DOHH2 (cell line): ENCODE results near the gene ME3.

Experiments
- H3F3A ChIP-seq: fragments of 200-600 bp; sonication (generic), shearing (Covaris generic); 2 replicates; pipeline ENCODE4 v1.6.0; 2016; ENCODE audit warnings: antibody characterized with exemption, mild to moderate bottlenecking; ENCODE audit not compliant: control insufficient read depth, insufficient read depth
- H3K27ac ChIP-seq: fragments of 200-600 bp; sonication (generic); 2 replicates; pipeline ENCODE4 v1.5.1; 2014; ENCODE audit warnings: low read depth, mild to moderate bottlenecking, low read length, moderate library complexity
- H3K27me3 ChIP-seq: fragments of 200-600 bp; sonication (generic); 2 replicates; pipeline ENCODE4 v1.6.1; 2014; ENCODE audit warnings: mild to moderate bottlenecking, low read length, mixed read lengths; ENCODE audit not compliant: control insufficient read depth
- H3K36me3 ChIP-seq: fragments of 200-600 bp; sonication (generic); 2 replicates; pipeline ENCODE4 v1.6.1; 2014; ENCODE audit warnings: mild to moderate bottlenecking, low read length, moderate library complexity, mixed read lengths; ENCODE audit not compliant: control insufficient read depth
- H3K4me1 ChIP-seq: fragments of 200-600 bp; sonication (generic); 2 replicates; pipeline ENCODE4 v1.6.1; 2014; ENCODE audit warnings: mild to moderate bottlenecking, low read length, mixed read lengths; ENCODE audit not compliant: control insufficient read depth
- H3K4me2 ChIP-seq: fragments of 200-600 bp; sonication (generic); 2 replicates; pipeline ENCODE4 v1.6.0; 2014; ENCODE audit warnings: mild to moderate bottlenecking, low read length, moderate library complexity
- H3K4me3 ChIP-seq: fragments of 200-600 bp; sonication (generic); 2 replicates; pipeline ENCODE4 v1.5.1; 2014; ENCODE audit warnings: mild to moderate bottlenecking, low read length, mixed read lengths
- H3K79me2 ChIP-seq: fragments of 200-600 bp; sonication (generic); 2 replicates; pipeline ENCODE4 v1.6.1; 2014; ENCODE audit warnings: mild to moderate bottlenecking, low read length, mixed read lengths; ENCODE audit not compliant: control insufficient read depth
- H3K9me2 ChIP-seq: fragments of 200-600 bp; sonication (generic); replicated peaks from 2 replicates; pipeline ENCODE4 v1.6.1; 2014; ENCODE audit warnings: mild to moderate bottlenecking, low read length, mixed read lengths; ENCODE audit not compliant: control insufficient read depth
- H3K9me3 ChIP-seq: fragments of 200-600 bp; sonication (generic); 2 replicates; pipeline ENCODE4 v1.6.1; 2014; ENCODE audit warnings: antibody characterized with exemption, low read length, mixed read lengths; ENCODE audit not compliant: control insufficient read depth, insufficient read depth
- H4K20me1 ChIP-seq: fragments of 200-600 bp; sonication (generic); 2 replicates; pipeline ENCODE4 v1.6.0; 2014; ENCODE audit warnings: low read depth, mild to moderate bottlenecking, antibody characterized with exemption, low read length, moderate library complexity; ENCODE audit not compliant: control insufficient read depth, insufficient read depth
- EZH2phosphoT487 ChIP-seq: fragments of 200-600 bp; sonication (generic); IDR thresholded peaks from 2 replicates; pipeline ENCODE4 v1.6.1; 2017; ENCODE audit warnings: borderline replicate concordance, mild to moderate bottlenecking, antibody characterized with exemption, low read length, moderate library complexity, mixed read lengths
- TF ChIP-seq, protein P1 (sequence below): fragments of 200-600 bp; sonication (generic); IDR thresholded peaks from one replicate; pipeline ENCODE4 v1.5.1; 2014; ENCODE audit warnings: antibody characterized with exemption, mild to moderate bottlenecking, low read depth, low read length; ENCODE audit not compliant: poor library complexity, severe bottlenecking

The ME3 gene

DNA sequence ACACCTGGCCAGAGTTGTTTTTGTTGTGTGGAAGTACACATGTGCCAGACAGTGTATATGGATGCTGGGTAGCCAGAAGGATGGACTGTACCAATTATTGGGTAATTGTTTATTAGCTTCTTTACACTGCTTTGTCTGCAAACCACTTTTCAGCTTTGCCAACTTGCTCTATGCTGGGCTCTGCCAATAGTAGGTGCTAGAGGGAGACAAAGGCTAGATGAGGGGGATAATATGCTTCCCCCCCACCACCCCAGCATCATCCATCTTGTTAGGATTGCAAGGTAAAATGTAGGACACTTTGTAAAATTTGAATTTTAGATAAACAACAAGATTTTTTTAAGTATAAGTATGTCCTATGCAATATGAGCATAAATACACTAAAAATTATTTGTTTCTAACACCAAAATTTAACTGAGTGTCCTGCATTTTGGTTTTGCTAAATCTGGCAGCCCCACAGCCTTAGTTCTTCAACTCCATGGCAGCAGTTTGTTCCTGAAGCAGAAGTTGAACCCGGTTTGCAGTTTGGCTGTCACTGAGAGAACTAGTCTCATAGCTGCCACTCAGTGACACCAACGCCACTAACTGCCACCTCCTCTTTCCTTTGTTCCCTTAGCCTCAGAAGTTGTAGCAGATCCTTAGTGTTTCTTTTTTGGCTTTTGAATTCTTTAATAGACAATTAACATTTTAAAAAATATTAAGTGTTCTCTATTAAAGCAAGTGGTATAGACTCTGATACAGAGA lies 219.0 kb downstream of the ME3 start:
- Histone ChIP-seq H3K27me3 (peaks cover 5% of the 10 kb centered on the region), H3K4me2 (no peak overlapping the region), H4K20me1 (no peaks in the 10 kb centered on the region), H3K9me3 (no peaks in the 10 kb centered on the region), H3K4me3 (no peak overlapping the region), H3F3A (no peaks in the 10 kb centered on the region), H3K79me2 (no peaks in the 10 kb centered on the region), H3K36me3 (no peaks in the 10 kb centered on the region), H3K27ac (no peak overlapping the region), H3K9me2 (no peaks in the 10 kb centered on the region), H3K4me1 (no peaks in the 10 kb centered on the region)
- TF ChIP-seq, protein P1, sequence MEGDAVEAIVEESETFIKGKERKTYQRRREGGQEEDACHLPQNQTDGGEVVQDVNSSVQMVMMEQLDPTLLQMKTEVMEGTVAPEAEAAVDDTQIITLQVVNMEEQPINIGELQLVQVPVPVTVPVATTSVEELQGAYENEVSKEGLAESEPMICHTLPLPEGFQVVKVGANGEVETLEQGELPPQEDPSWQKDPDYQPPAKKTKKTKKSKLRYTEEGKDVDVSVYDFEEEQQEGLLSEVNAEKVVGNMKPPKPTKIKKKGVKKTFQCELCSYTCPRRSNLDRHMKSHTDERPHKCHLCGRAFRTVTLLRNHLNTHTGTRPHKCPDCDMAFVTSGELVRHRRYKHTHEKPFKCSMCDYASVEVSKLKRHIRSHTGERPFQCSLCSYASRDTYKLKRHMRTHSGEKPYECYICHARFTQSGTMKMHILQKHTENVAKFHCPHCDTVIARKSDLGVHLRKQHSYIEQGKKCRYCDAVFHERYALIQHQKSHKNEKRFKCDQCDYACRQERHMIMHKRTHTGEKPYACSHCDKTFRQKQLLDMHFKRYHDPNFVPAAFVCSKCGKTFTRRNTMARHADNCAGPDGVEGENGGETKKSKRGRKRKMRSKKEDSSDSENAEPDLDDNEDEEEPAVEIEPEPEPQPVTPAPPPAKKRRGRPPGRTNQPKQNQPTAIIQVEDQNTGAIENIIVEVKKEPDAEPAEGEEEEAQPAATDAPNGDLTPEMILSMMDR = no peak
- no peak for TF ChIP-seq EZH2phosphoT487

DNA sequence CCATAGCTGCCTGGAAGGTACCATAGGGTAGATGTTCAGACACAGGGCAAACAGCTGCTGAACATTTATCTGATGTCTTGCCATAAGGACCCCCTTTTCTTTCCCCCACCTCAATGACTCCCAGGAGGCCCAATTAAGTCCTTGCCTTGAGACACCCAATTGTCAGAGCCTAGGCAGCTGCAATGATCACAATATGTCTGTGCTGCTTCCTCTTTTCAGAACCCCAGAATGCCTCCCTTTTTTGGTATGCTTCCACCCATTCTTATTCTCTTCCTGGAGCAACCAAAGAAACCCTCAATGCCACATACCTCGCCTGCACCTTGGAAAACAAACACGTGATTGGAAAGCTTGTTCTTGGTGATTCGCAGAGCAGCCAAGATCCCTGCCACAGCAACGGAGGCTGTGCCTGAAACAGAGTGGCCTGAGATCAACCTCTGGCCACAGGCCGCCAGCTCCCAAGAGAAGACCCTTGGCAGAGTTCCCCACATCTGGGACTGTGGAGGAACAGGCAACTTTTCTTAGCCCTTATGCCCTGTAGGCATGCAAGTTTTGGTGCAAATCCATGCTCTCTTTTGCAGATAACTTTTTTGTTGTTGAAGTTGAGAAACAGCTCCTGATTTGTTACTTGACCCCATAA lies 222.3 kb downstream of the ME3 start:
- H3K9me2 ChIP-seq = no peaks in the 10 kb centered on the region
- H3K79me2 ChIP-seq = no peaks in the 10 kb centered on the region
- no peak for TF ChIP-seq EZH2phosphoT487
- TF ChIP-seq, protein P1 = no peak
- no peaks in the 10 kb centered on the region for H3F3A ChIP-seq
- H3K4me3 ChIP-seq = no peak overlapping the region
- H3K4me1 ChIP-seq = no peaks in the 10 kb centered on the region
- no peaks in the 10 kb centered on the region for H3K9me3 ChIP-seq
- H3K36me3 ChIP-seq = no peaks in the 10 kb centered on the region
- H3K27ac ChIP-seq = no peak overlapping the region
- H3K27me3 ChIP-seq = no peaks in the 10 kb centered on the region
- no peaks in the 10 kb centered on the region for H4K20me1 ChIP-seq
- no peak overlapping the region for H3K4me2 ChIP-seq

DNA sequence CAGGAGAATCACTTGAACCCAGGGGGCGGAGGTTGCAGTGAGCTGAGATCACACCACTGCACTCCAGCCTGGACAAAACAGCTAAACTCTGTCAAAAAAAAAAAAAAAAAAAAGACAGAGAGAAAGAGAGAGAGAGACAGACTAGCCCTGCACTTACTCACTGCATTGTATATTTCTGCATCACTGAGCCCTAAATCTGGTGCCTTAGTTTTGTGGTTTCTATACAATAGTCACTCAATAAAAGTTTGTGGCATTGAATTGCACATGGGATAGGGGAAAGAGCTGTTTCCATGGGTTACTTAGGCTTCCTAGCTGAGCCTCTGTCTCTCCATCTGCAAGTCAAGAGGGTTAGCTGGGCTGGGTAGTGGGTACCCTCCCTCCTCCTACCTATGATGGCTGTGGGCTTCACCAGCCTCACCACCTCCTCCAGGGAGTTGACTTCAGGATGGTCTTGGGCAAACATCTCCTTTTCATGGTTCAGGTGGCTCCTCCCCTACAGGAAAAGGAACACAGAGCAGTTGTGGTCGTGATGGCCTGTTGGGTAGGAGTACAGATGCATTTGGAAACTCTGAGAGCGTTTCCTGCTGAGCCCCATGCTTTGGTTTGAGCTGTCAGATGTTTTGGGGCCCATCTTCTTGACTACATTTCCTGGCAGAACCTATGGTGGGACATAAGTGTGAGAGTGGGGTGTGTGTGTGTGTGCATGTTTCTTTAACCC lies 224.5 kb downstream of the ME3 start:
- TF ChIP-seq EZH2phosphoT487 = no peak
- TF ChIP-seq, protein P1 = no peak
- Histone ChIP-seq H3K4me2 (no peak overlapping the region), H3K27ac (no peak overlapping the region), H4K20me1 (no peaks in the 10 kb centered on the region), H3K4me1 (no peaks in the 10 kb centered on the region), H3K27me3 (no peaks in the 10 kb centered on the region), H3K9me3 (no peaks in the 10 kb centered on the region), H3K4me3 (no peak overlapping the region), H3K9me2 (no peaks in the 10 kb centered on the region), H3K36me3 (no peaks in the 10 kb centered on the region), H3K79me2 (no peaks in the 10 kb centered on the region), H3F3A (no peaks in the 10 kb centered on the region)
